ENCODE measurements around the gene PCSK6.

DNA sequence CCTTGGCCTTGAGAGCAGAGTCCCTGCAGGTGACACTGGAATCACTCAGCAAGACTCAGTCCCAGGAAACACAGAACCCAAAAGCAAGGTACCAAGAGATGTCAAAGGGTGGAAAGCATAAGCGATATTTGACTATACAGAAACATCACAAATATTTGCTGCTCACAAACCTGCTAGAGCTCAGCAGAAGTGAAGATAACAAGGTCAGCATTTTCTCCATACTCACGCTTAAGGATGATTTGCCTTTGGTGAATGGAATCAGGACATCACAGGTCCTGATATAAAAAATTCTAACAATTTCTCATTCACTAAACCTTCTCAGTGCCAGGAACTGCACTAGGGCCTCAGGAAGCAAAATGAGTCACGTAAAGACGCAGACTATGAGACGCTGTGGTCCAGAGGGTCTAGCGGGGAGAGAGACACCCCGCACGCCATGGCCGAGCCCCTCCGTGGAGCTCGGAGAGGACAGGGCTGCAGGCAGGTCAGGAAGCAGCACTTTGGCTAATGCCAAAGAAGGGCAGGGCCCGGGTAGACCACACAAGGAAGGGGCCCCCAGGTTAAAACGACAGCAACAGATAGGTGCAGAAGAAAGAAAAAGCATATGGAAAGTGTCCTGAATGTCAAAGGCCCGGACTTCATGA is 10.7 kb downstream of the PCSK6 start:
- no peak for TF ChIP-seq GATA2 (IDR thresholded peaks at IDR 0.05; ENCODE audit: low read depth, low read length)
- no peak for TF ChIP-seq GATA3 (IDR thresholded peaks at IDR 0.05; ENCODE audit: low read depth, low read length)
